IMR-90 (cell line): ENCODE data around the gene GABRB2. TPM values are rescaled to one million over a fixed set of nuclear protein-coding genes. Genes with fewer than 3 reads are reported as not detected.
"Not testable (repeated sequence)": the region's sequence is repeated elsewhere in the genome, so short reads cannot be mapped to it uniquely, and the experiment has no call there.

ENCODE experiments used
- ATAC-seq: fragments of 200-7000 bp; cut with Tn5 transposase; 2 replicates; pipeline ENCODE4 v1.9.1; 2020; ENCODE audit warnings: low read depth, mild to moderate bottlenecking, moderate library complexity
- BruUV-seq: library from RNA; stranded (reverse); fragments of 400-500 nt; replicated peaks from 2 replicates; lab custom pipeline; 2021; lab: Mats Ljungman, UMichigan
- CTCF ChIA-PET: fragments of 300-600 bp; formaldehyde crosslinking; extraction: SDS; loops from one replicate; lab custom pipeline; 2021; ENCODE audit warnings: antibody characterized with exemption; lab: Yijun Ruan, JAX
- POLR2A ChIA-PET: fragments of 300-600 bp; sonication (Branson Sonifier 250); formaldehyde crosslinking; loops from one replicate; lab custom pipeline; 2022; ENCODE audit warnings: antibody characterized with exemption; ENCODE audit not compliant: unreplicated experiment; lab: Charles Lee
- DNase-seq: peaks from one replicate; pipeline ENCODE4 v3.0.0; 2013
- H2AFZ ChIP-seq: replicated peaks from 2 replicates; pipeline ENCODE3; 2013; ENCODE audit warnings: low read length, mild to moderate bottlenecking; ENCODE audit not compliant: poor library complexity
- H2AK5ac ChIP-seq: 2 replicates; pipeline ENCODE4 v1.6.1; 2013; ENCODE audit warnings: low read depth, low read length, inconsistent platforms
- H2AK9ac ChIP-seq: replicated peaks from 2 replicates; pipeline ENCODE3; 2013; ENCODE audit warnings: mild to moderate bottlenecking, low read depth, low read length, moderate library complexity; ENCODE audit not compliant: poor library complexity
- H2BK120ac ChIP-seq: 2 replicates; pipeline ENCODE4 v1.6.1; 2013; ENCODE audit warnings: low read depth, low read length, inconsistent platforms
- H2BK15ac ChIP-seq: 3 replicates; pipeline ENCODE4 v1.6.1; 2013; ENCODE audit warnings: low read depth, low read length, inconsistent platforms
- H2BK20ac ChIP-seq: 2 replicates; pipeline ENCODE4 v1.6.1; 2013; ENCODE audit warnings: low read depth, mild to moderate bottlenecking, inconsistent platforms, low read length, moderate library complexity
- H2BK5ac ChIP-seq: 2 replicates; pipeline ENCODE4 v1.6.1; 2013; ENCODE audit warnings: mild to moderate bottlenecking, low read depth, low read length, inconsistent platforms; ENCODE audit not compliant: poor library complexity, severe bottlenecking
- H3K14ac ChIP-seq: replicated peaks from 2 replicates; pipeline ENCODE4 v1.6.1; 2013; ENCODE audit warnings: low read depth, low read length, inconsistent platforms
- H3K18ac ChIP-seq: 2 replicates; pipeline ENCODE4 v1.6.1; 2013; ENCODE audit warnings: low read depth, low read length, control low read depth
- H3K23ac ChIP-seq: 2 replicates; pipeline ENCODE4 v1.6.1; 2013; ENCODE audit warnings: low read depth, low read length, inconsistent platforms
- H3K27ac ChIP-seq: 2 replicates; pipeline ENCODE4 v1.5.1; 2013; ENCODE audit warnings: mild to moderate bottlenecking, control low read depth, low read length; ENCODE audit not compliant: insufficient read depth
- H3K27me3 ChIP-seq: 2 replicates; pipeline ENCODE4 v1.6.1; 2013; ENCODE audit warnings: low read length; ENCODE audit not compliant: control insufficient read depth, insufficient read depth
- H3K36me3 ChIP-seq: 2 replicates; pipeline ENCODE4 v1.6.1; 2013; ENCODE audit warnings: low read length, mixed read lengths; ENCODE audit not compliant: control insufficient read depth, insufficient read depth
- H3K4ac ChIP-seq: 2 replicates; pipeline ENCODE4 v1.6.1; 2013; ENCODE audit warnings: low read depth, low read length, inconsistent platforms
- H3K4me1 ChIP-seq: 2 replicates; pipeline ENCODE4 v1.6.1; 2013; ENCODE audit warnings: low read length, mixed read lengths; ENCODE audit not compliant: control insufficient read depth, insufficient read depth
- H3K4me2 ChIP-seq: 2 replicates; pipeline ENCODE4 v1.6.1; 2013; ENCODE audit warnings: low read depth, mild to moderate bottlenecking, control low read depth, low read length, moderate library complexity
- H3K4me3 ChIP-seq: 2 replicates; pipeline ENCODE4 v1.5.1; 2013; ENCODE audit warnings: low read depth, mild to moderate bottlenecking, control low read depth, low read length, moderate library complexity; ENCODE audit not compliant: insufficient read depth
- H3K56ac ChIP-seq: 2 replicates; pipeline ENCODE4 v1.6.1; 2013; ENCODE audit warnings: low read length, inconsistent platforms; ENCODE audit not compliant: insufficient read depth; ENCODE audit errors: extremely low read depth
- H3K79me1 ChIP-seq, 2 experiments: 2 replicates each; pipeline ENCODE4 v1.6.1; 2013; ENCODE audit warnings: low read length in 2 of 2, inconsistent platforms in 1 of 2, low read depth in 1 of 2
- H3K9ac ChIP-seq: 2 replicates; pipeline ENCODE4 v1.6.1; 2013; ENCODE audit warnings: low read depth, low read length, control low read depth
- H3K9me1 ChIP-seq: 2 replicates; pipeline ENCODE4 v1.6.1; 2013; ENCODE audit warnings: low read length, inconsistent platforms; ENCODE audit not compliant: insufficient read depth
- H3K9me3 ChIP-seq: 2 replicates; pipeline ENCODE4 v1.6.1; 2013; ENCODE audit warnings: low read length; ENCODE audit not compliant: control insufficient read depth, insufficient read depth
- H4K20me1 ChIP-seq: 2 replicates; pipeline ENCODE4 v1.6.1; 2013; ENCODE audit warnings: low read length, inconsistent platforms; ENCODE audit not compliant: insufficient read depth
- H4K5ac ChIP-seq: 2 replicates; pipeline ENCODE4 v1.6.1; 2013; ENCODE audit warnings: mild to moderate bottlenecking, low read depth, low read length, control low read depth
- H4K8ac ChIP-seq, 2 experiments: 2 replicates each; pipeline ENCODE4 v1.6.1; 2013; ENCODE audit warnings: low read depth in 2 of 2, low read length in 2 of 2, control low read depth in 1 of 2, inconsistent platforms in 1 of 2
- H4K91ac ChIP-seq: 2 replicates; pipeline ENCODE4 v1.6.1; 2013; ENCODE audit warnings: low read depth, low read length, inconsistent platforms; ENCODE audit not compliant: insufficient read depth
- WGBS, 2 experiments: methylation state at CpG; one replicate each; pipeline versions ENCODE4 v1.1.5 to v1.1.7; 2013; ENCODE audit warnings: missing lambda C conversion rate in 2 of 2; ENCODE audit not compliant: insufficient read length in 1 of 2; ENCODE audit errors: extremely low coverage in 2 of 2; 5-methylcytosine and 5-hydroxymethylcytosine counted together
- dilution Hi-C: fragments of 300-500 bp; cut with HindIII; formaldehyde crosslinking; loops from one replicate; pipeline ENCODE4 v1.14.3; 2018; ENCODE audit warnings: low sequenced_read_pairs; ENCODE audit not compliant: unreplicated experiment
- in situ Hi-C: fragments of 300-500 bp; cut with MboI; formaldehyde crosslinking; loops from 3 replicates; pipeline ENCODE4 v1.14.3; 2019; ENCODE audit warnings: low sequenced_read_pairs, inconsistent platforms, mixed read lengths
- intact Hi-C: fragments of 100-400 bp; cut with micrococcal nuclease; formaldehyde crosslinking; loops from 2 replicates; pipeline ENCODE4 v1.10.0; 2022
- polyA plus RNA-seq, 3 experiments: library from polyadenylated mRNA; depleted of rRNA; stranded (reverse); fragments of >200 nt; gene quantifications; 2 replicates each; pipeline ENCODE4 v1.2.3, GENCODE V29; 2012; ENCODE audit warnings: low replicate concordance in 1 of 3
- total RNA-seq: library from RNA; depleted of rRNA; stranded (reverse); fragments of >200 nt; gene quantifications from 2 replicates; pipeline ENCODE4 v1.2.3, GENCODE V29; 2012

GABRB2 gene
- total and polyA plus RNA-seq, 2 of the 4 experiments (the other 2 are of a cell fraction), result not detected

- no CpG with 5 or more reads among the region's 10 CpGs for WGBS, 2 experiments
- intact Hi-C loops, H2AK5ac ChIP-seq, H3K9ac ChIP-seq, H2BK20ac ChIP-seq, H4K91ac ChIP-seq, H4K20me1 ChIP-seq, H2AK9ac ChIP-seq, BruUV-seq, dilution Hi-C loops, in situ Hi-C loops, H3K36me3 ChIP-seq, H2BK5ac ChIP-seq, POLR2A ChIA-PET, H2BK120ac ChIP-seq, H3K56ac ChIP-seq, H2BK15ac ChIP-seq, H3K4ac ChIP-seq, H3K27me3 ChIP-seq, DNase-seq, ATAC-seq, H2AFZ ChIP-seq, H3K14ac ChIP-seq, H3K23ac ChIP-seq, H3K9me3 ChIP-seq, H3K79me1 ChIP-seq, H3K4me1 ChIP-seq, H3K4me3 ChIP-seq, CTCF ChIA-PET, H3K27ac ChIP-seq, H4K8ac ChIP-seq, H4K5ac ChIP-seq, H3K18ac ChIP-seq, H3K4me2 ChIP-seq, H3K9me1 ChIP-seq: not testable (repeated sequence)
Observed at GRCh38 chr5:161505160-161505559, 41.4 kb downstream of the GABRB2 start.
